ENCODE measurements around the gene KRTAP2-3.

KRTAP2-3 gene

GRCh38 chr17:41009936-41010335 lies 50.0 kb downstream of the KRTAP2-3 start:
- Histone ChIP-seq H3K9ac (ENCODE audit: low read length) (no peak overlapping the region), H3K27ac (ENCODE audit: low read length) (no peak overlapping the region), H3K79me2 (ENCODE audit: low read length) (no peaks in the 10 kb centered on the region), H3K4me1 (ENCODE audit: low read length) (no peaks in the 10 kb centered on the region), H3K27me3 (ENCODE audit: low read depth, low read length) (peaks cover 14% of the 10 kb centered on the region), H2AFZ (ENCODE audit: low read depth, low read length) (no peak overlapping the region), H3K9me3 (ENCODE audit: insufficient read depth, low read length) (no peaks in the 10 kb centered on the region), H3K36me3 (replicated peaks; ENCODE audit: low read depth, low read length) (no peaks in the 10 kb centered on the region), H3K4me2 (ENCODE audit: low read length) (no peak overlapping the region), H4K20me1 (ENCODE audit: insufficient read depth, low read length) (no peaks in the 10 kb centered on the region), H3K4me3 (ENCODE audit: low read length) (no peak overlapping the region)
- no peak for TF ChIP-seq EZH2phosphoT487 (IDR thresholded peaks at IDR 0.05; ENCODE audit: low read depth)
- TF ChIP-seq, protein P1, sequence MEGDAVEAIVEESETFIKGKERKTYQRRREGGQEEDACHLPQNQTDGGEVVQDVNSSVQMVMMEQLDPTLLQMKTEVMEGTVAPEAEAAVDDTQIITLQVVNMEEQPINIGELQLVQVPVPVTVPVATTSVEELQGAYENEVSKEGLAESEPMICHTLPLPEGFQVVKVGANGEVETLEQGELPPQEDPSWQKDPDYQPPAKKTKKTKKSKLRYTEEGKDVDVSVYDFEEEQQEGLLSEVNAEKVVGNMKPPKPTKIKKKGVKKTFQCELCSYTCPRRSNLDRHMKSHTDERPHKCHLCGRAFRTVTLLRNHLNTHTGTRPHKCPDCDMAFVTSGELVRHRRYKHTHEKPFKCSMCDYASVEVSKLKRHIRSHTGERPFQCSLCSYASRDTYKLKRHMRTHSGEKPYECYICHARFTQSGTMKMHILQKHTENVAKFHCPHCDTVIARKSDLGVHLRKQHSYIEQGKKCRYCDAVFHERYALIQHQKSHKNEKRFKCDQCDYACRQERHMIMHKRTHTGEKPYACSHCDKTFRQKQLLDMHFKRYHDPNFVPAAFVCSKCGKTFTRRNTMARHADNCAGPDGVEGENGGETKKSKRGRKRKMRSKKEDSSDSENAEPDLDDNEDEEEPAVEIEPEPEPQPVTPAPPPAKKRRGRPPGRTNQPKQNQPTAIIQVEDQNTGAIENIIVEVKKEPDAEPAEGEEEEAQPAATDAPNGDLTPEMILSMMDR (IDR thresholded peaks at IDR 0.05; ENCODE audit: low read depth, low read length) = no peak

DNA sequence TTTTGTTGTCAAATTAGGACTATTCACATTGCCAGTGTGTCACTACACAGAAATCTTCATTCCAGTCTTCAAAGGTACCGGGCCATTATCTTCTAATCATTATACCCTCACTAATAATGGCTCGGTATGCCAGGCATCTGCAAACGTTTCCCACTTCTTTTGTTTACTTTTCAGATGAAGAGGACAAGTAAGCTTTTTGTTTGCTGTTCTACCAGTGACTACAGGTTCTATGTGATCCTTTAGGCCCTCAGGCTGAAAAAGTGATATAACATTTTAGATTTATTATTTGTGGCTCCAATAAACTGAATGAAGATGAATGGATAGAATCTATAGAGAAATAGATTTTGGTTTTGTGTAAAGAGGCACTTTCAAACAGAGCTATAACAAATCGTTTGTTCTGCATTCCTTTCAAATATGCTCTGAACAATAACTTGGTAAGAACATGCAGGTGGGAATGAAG lies 50.6 kb downstream of the KRTAP2-3 start:
- Histone ChIP-seq H3K27me3 (ENCODE audit: low read depth, low read length) (peaks cover 16% of the 10 kb centered on the region), H2AFZ (ENCODE audit: low read depth, low read length) (no peak overlapping the region), H3K4me2 (ENCODE audit: low read length) (no peak overlapping the region), H3K9ac (ENCODE audit: low read length) (no peak overlapping the region), H4K20me1 (ENCODE audit: insufficient read depth, low read length) (no peaks in the 10 kb centered on the region), H3K4me1 (ENCODE audit: low read length) (no peaks in the 10 kb centered on the region), H3K4me3 (ENCODE audit: low read length) (no peak overlapping the region), H3K27ac (ENCODE audit: low read length) (no peak overlapping the region), H3K79me2 (ENCODE audit: low read length) (no peaks in the 10 kb centered on the region), H3K9me3 (ENCODE audit: insufficient read depth, low read length) (no peaks in the 10 kb centered on the region), H3K36me3 (replicated peaks; ENCODE audit: low read depth, low read length) (no peaks in the 10 kb centered on the region)
- TF ChIP-seq EZH2phosphoT487 (IDR thresholded peaks at IDR 0.05; ENCODE audit: low read depth) = no peak
- TF ChIP-seq, protein P1 (IDR thresholded peaks at IDR 0.05; ENCODE audit: low read depth, low read length) = no peak

All from OCI-LY3 (cell line).